Measurements from ENCODE around the gene EFS. TPM values are rescaled to one million over a fixed set of nuclear protein-coding genes. Genes with fewer than 3 reads are reported as not detected.

Gene EFS
- total RNA-seq, 4 donors from 2014 or later = 10.1 to 21.4 (median 12.8) TPM

GRCh38 chr14:23406725-23407355 is 41.9 kb upstream of the EFS start:
- H3K4me3 ChIP-seq = no peak overlapping the region
- no peak overlapping the region for H3K27ac ChIP-seq (replicated peaks in 1 of 4)
- DNase-seq (ENCODE audit: extremely low spot score) = no peak
- peaks cover 0 to 18% (median 0%) of the 10 kb centered on the region in 4 donors for H3K27me3 ChIP-seq
- H3K36me3 ChIP-seq = peaks cover 0 to 53% (median 0%) of the 10 kb centered on the region in 4 donors
- no peak for TF ChIP-seq POLR2AphosphoS5 (IDR thresholded peaks at IDR 0.05)
- TF ChIP-seq CTCF (IDR thresholded peaks at IDR 0.05) = no peak
- TF ChIP-seq EP300 (IDR thresholded peaks at IDR 0.05) = no peak
- TF ChIP-seq POLR2A (IDR thresholded peaks at IDR 0.05; ENCODE audit: low read depth) = no peak
- WGBS = 88% methylated on average over 15 of the region's 15 CpGs
- intact Hi-C loops (cut with DNase I) = no loop called here
- no peaks in the 10 kb centered on the region for H3K9me3 ChIP-seq
- peaks cover 0 to 6% (median 0%) of the 10 kb centered on the region in 4 donors for H3K4me1 ChIP-seq

- no peak for DNase-seq (ENCODE audit: extremely low spot score)
- H3K27ac ChIP-seq (replicated peaks in 1 of 4) = no peak overlapping the region
- TF ChIP-seq CTCF (IDR thresholded peaks at IDR 0.05) (no peak), POLR2A (IDR thresholded peaks at IDR 0.05; ENCODE audit: low read depth) (no peak), POLR2AphosphoS5 (IDR thresholded peaks at IDR 0.05) (no peak), EP300 (IDR thresholded peaks at IDR 0.05) (no peak)
- H3K27me3 ChIP-seq = peaks cover 0 to 16% (median 0%) of the 10 kb centered on the region in 4 donors
- H3K4me1 ChIP-seq = peaks cover 0 to 6% (median 0%) of the 10 kb centered on the region in 4 donors
- no peaks in the 10 kb centered on the region for H3K9me3 ChIP-seq
- 79% methylated on average over 4 of the region's 4 CpGs for WGBS
- no peak overlapping the region for H3K4me3 ChIP-seq
- intact Hi-C loops (cut with DNase I) = no loop called here
- H3K36me3 ChIP-seq = peaks cover 0 to 59% (median 0%) of the 10 kb centered on the region in 4 donors
These were observed 41.3 kb upstream of the EFS start for GRCh38 chr14:23406244-23406643.

GRCh38 chr14:23405516-23406025 is 40.6 kb upstream of the EFS start:
- 92% methylated on average over 12 of the region's 13 CpGs for WGBS
- Histone ChIP-seq H3K36me3 (peaks cover 0 to 63% (median 0%) of the 10 kb centered on the region in 4 donors), H3K4me3 (no peak overlapping the region), H3K27me3 (peaks cover 0 to 16% (median 0%) of the 10 kb centered on the region in 4 donors), H3K4me1 (peaks cover 0 to 6% (median 0%) of the 10 kb centered on the region in 4 donors), H3K27ac (replicated peaks in 1 of 4) (no peak overlapping the region), H3K9me3 (no peaks in the 10 kb centered on the region)
- no peak for DNase-seq (ENCODE audit: extremely low spot score)
- intact Hi-C loops (cut with DNase I) = no loop called here
- no peak for TF ChIP-seq POLR2A (IDR thresholded peaks at IDR 0.05; ENCODE audit: low read depth)
- no peak for TF ChIP-seq EP300 (IDR thresholded peaks at IDR 0.05)
- no peak for TF ChIP-seq POLR2AphosphoS5 (IDR thresholded peaks at IDR 0.05)
- no peak for TF ChIP-seq CTCF (IDR thresholded peaks at IDR 0.05)

- Histone ChIP-seq H3K36me3 (peaks cover 0 to 64% (median 0%) of the 10 kb centered on the region in 4 donors), H3K27ac (replicated peaks in 1 of 4) (no peak overlapping the region), H3K4me1 (peaks cover 0 to 6% (median 0%) of the 10 kb centered on the region in 4 donors), H3K27me3 (peaks cover 0 to 16% (median 0%) of the 10 kb centered on the region in 4 donors), H3K9me3 (no peaks in the 10 kb centered on the region), H3K4me3 (no peak overlapping the region)
- intact Hi-C loops (cut with DNase I) = no loop called here
- TF ChIP-seq EP300 (IDR thresholded peaks at IDR 0.05) = no peak
- DNase-seq (ENCODE audit: extremely low spot score) = no peak
- WGBS = 81% methylated on average over 9 of the region's 10 CpGs
These were observed 40.1 kb upstream of the EFS start for GRCh38 chr14:23405096-23405495.

GRCh38 chr14:23404331-23404900 is 39.4 kb upstream of the EFS start:
- no peak overlapping the region for H3K4me3 ChIP-seq
- TF ChIP-seq CTCF (IDR thresholded peaks at IDR 0.05) = no peak
- TF ChIP-seq POLR2AphosphoS5 (IDR thresholded peaks at IDR 0.05) = no peak
- TF ChIP-seq POLR2A (IDR thresholded peaks at IDR 0.05; ENCODE audit: low read depth) = no peak
- TF ChIP-seq EP300 (IDR thresholded peaks at IDR 0.05) = no peak
- H3K27ac ChIP-seq (replicated peaks in 1 of 4) = no peak overlapping the region
- H3K36me3 ChIP-seq = peaks cover 0 to 70% (median 0%) of the 10 kb centered on the region in 4 donors
- DNase-seq (ENCODE audit: extremely low spot score) = no peak
- no peaks in the 10 kb centered on the region for H3K9me3 ChIP-seq
- H3K4me1 ChIP-seq = peaks cover 0 to 6% (median 0%) of the 10 kb centered on the region in 4 donors
- peaks cover 0 to 16% (median 0%) of the 10 kb centered on the region in 4 donors for H3K27me3 ChIP-seq
- intact Hi-C loops (cut with DNase I) = no loop called here
- 90% methylated on average over 13 of the region's 14 CpGs for WGBS
